ENCODE results near the gene GRK6.

Gene GRK6

DNA sequence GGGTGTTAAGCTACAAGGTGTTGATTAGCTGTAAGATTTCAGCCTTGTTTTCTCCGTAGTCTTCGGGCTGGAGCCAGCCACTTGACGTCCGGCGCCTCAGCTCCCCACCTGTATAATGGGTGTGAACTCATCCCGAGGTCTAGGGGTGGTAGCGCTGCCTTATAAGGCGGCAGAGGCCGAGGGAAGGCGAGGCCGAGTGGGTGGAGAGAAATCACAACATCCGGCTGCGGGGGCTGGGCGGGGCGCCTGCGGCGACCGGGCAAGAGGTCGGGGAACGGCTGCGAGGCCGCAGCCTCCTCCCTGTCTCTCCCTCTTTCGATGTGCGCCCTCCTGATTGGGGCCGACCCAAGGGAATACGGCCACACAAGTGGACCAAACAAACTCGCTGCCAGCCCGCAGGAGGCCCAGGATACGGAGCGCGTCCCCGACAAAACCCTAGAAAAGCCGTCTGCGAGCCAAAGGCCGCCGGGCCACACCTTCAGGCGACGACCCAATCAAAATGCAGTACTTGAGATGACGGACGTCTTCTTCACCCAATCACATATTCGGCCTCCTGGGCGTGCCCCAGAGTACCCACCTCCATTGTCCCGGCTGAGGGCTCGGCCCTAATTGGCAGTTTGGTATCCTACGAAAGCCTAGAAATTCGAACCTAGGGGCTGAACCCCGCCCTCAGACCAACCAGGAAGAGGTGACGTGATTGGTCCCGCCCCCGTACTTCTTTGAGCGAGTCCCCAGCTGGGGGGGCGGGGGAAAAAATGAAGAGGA, 493 bp upstream of the GRK6 start:
- peak; percentile 100 for DNase-seq (ENCODE audit: low read depth in 2 of 2)

DNA sequence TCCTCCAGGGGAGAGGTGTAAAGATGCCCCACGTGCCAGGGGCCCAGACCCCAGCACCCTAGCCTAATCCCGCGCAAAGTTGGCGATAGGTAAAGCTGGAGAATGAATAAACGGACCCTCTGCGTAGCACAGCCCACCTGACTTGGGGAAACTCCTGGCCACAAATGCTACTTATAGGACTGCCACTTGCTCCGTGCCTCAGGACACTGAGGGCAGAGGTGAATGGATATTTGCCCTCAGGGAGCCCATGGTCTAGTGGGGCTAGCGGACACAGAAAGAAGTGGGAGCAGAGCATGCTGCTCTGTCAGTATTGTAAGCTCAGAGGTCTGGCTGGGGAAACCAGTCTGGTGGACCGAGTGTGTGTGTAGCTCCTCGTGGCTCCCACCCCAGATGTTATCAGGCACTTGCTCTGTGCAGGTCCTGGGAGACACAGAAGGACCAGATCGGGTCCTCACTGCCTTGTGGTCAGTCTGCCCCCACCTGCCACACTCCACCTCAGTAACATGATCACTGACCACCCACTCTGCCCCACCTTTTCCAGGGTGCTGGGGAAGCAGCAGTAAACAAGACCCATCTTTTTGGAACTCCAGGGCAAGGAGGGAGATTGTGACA, 841 bp downstream of the GRK6 start:
- no peak for DNase-seq (ENCODE audit: low read depth in 2 of 2)

GRCh38 chr5:177427919-177428573, 1.6 kb downstream of the GRK6 start:
- DNase-seq (ENCODE audit: low read depth in 2 of 2): no peak

GRCh38 chr5:177428574-177429217, 2.2 kb downstream of the GRK6 start:
- no peak for DNase-seq (ENCODE audit: low read depth in 2 of 2)

DNA sequence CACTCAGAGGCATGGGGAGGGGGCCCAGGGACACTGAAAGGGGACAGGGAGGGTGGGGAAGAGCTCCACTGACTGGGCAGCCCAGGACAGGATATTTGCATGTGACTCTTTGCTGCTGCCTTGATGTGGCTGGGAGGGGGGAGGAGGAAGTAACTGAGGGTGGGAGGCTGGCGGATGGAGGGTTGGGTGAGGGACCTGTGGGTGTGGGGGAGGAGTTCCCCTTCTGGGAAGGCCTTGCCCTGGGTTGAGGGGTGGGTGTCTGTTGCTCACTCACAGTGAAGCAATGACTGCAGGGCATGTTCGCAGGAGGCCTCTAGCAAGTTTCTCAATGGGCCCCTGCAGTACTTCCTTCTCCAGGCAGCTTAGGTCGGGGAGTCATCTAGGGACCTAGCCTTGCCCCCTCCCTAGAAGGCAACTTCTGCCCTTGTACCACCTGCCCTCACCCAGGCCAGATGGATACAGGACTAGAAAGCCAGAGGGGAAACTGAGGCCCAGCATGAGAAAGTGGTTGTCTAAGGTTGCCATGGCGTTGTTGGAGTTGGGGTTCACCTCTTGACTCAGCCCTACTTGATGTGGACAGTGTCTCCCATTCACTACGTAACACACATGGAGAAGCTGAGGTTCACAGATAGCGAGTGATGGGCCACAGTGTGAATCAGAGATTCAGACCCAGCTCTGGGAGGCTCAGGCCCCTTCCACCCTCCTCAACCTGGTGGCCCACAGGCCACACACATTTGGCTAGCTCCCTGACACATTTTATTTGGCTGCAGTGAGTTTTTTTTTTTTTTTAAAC, 3.0 kb downstream of the GRK6 start:
- no peak for DNase-seq (ENCODE audit: low read depth in 2 of 2)

GRCh38 chr5:177430140-177430951, 3.9 kb downstream of the GRK6 start:
- DNase-seq (ENCODE audit: low read depth in 2 of 2): no peak

- DNase-seq (ENCODE audit: low read depth in 2 of 2): no peak
Observed at GRCh38 chr5:177430972-177431316, 4.5 kb downstream of the GRK6 start.

DNA sequence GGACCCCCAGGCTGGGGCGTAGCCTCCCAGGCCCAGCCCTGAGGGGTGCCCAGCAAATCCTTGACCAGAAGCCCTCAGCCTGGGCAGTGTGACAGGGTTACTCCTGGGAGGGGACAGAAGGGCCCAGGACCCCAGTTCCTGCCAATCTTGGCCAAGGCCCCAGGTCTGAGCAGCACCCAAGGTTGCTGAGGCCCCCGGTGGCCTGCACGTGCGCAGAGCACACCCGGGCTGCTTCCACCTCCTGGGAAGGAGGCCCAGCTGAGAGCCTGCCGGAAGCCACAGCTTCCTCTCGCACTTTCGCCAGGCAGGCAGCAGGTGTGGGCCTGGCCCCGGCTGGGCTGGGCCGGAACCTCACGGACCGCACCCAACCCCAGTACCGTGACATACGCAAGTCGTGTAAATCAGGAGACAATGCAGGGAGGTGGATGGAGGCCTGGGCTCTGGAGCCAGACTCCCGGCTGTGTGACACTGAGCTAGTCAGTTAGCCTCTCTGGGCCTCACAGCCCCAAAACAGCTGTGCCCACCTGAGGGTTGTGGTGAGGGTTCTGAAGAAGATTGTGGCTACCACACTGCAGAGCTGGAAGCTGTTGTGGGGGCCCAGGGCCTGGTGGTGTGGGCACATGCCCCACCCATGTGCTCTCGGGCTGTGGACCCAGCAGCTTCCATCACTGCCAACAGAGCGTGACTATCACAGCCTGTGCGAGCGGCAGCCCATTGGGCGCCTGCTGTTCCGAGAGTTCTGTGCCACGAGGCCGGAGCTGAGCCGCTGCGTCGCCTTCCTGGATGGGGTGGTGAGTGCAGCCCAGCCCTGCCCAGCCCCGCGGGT, 5.1 kb downstream of the GRK6 start:
- DNase-seq (ENCODE audit: low read depth in 2 of 2): no peak

- no peak for DNase-seq (ENCODE audit: low read depth in 2 of 2)
Observed at GRCh38 chr5:177432143-177432838, 5.8 kb downstream of the GRK6 start.

GRCh38 chr5:177432839-177433657, 6.6 kb downstream of the GRK6 start:
- DNase-seq (ENCODE audit: low read depth in 2 of 2): no peak

DNA sequence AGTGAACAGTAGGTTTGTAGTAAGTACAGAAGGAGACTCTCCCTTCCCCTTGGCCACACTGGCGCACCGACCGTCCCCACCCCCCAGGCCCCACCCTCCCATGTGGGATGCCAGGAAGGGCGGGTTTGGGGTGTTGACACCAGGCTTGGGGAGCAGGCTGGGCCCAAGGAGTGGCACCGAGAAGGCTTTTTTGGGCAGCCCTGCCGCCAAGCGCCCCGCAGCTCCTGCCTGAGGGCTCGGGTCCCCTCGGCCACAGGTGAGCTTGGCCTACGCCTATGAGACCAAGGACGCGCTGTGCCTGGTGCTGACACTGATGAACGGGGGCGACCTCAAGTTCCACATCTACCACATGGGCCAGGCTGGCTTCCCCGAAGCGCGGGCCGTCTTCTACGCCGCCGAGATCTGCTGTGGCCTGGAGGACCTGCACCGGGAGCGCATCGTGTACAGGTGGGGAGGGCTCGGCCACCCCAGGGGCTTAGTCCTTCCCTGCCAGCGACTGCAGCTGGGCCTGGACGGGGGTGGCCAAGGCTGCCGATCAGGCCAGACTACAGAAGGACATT, 7.3 kb downstream of the GRK6 start:
- no peak for DNase-seq (ENCODE audit: low read depth in 2 of 2)

DNA sequence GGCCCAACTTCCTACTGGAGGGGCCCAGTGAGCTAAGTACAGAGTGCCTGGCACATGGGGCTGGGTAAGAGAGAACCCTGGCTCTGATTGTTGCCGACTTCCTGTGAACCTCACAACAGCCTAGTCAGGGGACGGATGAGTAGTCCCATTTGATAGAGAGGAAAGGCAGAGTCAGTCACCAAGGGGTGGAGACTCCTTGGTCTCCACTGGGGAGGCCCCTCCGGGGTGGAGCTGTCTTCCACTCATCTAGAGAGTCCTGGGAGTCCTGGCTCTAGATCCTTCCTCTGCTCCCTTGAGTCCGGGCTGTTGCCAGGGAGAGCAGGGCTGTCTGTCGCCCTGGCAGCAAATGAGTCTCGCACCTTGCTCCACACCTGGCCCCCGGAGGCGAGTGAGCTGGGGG, 8.0 kb downstream of the GRK6 start:
- DNase-seq (ENCODE audit: low read depth in 2 of 2): no peak

GRCh38 chr5:177434942-177435738, 8.7 kb downstream of the GRK6 start:
- DNase-seq (ENCODE audit: low read depth in 2 of 2): no peak

- no peak for DNase-seq (ENCODE audit: low read depth in 2 of 2)
Observed at GRCh38 chr5:177435847-177436536, 9.5 kb downstream of the GRK6 start.

- no peak for DNase-seq (ENCODE audit: low read depth in 2 of 2)
Observed at GRCh38 chr5:177437623-177438022, 11.1 kb downstream of the GRK6 start.

- DNase-seq (ENCODE audit: low read depth in 2 of 2): no peak
Observed at GRCh38 chr5:177438468-177438867, 12.0 kb downstream of the GRK6 start.

DNA sequence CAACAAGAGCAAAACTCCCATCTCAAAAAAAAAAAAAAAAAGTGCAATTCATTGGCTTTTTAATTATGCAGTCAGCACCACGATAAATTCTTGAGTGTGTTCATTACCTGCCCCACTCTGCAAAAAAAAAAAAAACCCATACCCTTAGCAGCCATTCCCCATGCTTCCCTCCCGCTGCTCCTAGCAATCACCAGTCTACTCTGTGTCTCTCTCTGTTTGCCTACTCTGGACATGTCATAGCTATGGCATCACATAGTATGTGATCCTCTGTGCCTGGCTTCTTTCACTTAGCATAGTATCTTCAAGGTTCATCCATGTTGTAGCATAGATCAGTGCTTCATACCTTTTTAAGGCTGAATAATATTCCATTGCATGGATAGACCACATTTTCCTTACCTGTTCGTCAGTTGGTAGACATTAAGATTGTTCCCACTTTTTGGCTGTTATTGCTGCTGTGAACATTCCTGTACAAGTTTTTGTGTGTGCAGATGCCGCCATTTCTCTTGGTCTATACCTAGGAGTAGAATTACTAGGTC, 13.1 kb downstream of the GRK6 start:
- DNase-seq (ENCODE audit: low read depth in 2 of 2): no peak
